ENCODE data around the gene TRAF3IP3. TPM values are rescaled to one million over a fixed set of nuclear protein-coding genes. Genes with fewer than 3 reads are reported as not detected.
A peak's percentile ranks its signal among the peaks of the same experiment; 100 is the strongest.

TRAF3IP3 gene
- total and polyA plus RNA-seq, 2 of the 13 experiments (the other 11 are each of a cell fraction or from before 2014, with no cell fraction given): not detected

GRCh38 chr1:209778102-209778501 lies 22.2 kb downstream of the TRAF3IP3 start:
- CTCF ChIA-PET (ENCODE audit: low intra/inter-chr PET ratio, low total read pairs): no interaction called here
- POLR2A ChIA-PET: no interaction called here
- intact Hi-C loops (cut with micrococcal nuclease; ENCODE audit: unreplicated experiment) (no loop called here), in situ Hi-C loops (cut with HindIII; ENCODE audit: extremely low pct_ligation_motif_present, low pct_unique_long_range_greater_than_20kb) (no loop called here)
- no TSS peak for BruUV-seq (replicated peaks)
- no peaks in the 10 kb centered on the region for H4K20me1 ChIP-seq (ENCODE audit: insufficient read depth, low read length)
- TF ChIP-seq CEBPZ (IDR thresholded peaks at IDR 0.05; ENCODE audit: low read length) (no peak), ESRRA (CRISPR knock-in tag; IDR thresholded peaks at IDR 0.05; ENCODE audit: low read depth) (no peak), TGIF2 (CRISPR knock-in tag; IDR thresholded peaks at IDR 0.05) (no peak)
- no peak overlapping the region for H3K27ac ChIP-seq (ENCODE audit: extremely low read length, insufficient read depth, low read length)
- DNase-seq (ENCODE audit: low spot score) (no peak), FAIRE-seq (no peak), ATAC-seq (no peak)
- H2AFZ ChIP-seq (ENCODE audit: low read length): no peak overlapping the region
- no peaks in the 10 kb centered on the region for H3K79me2 ChIP-seq (ENCODE audit: insufficient read depth, low read length)
- no peak overlapping the region for H3K4me3 ChIP-seq (replicated peaks in 1 of 3; ENCODE audit: insufficient read depth in 1 of 3, low read depth in 2 of 3, low read length in 3 of 3)
- no peaks in the 10 kb centered on the region for H3K27me3 ChIP-seq (ENCODE audit: control insufficient read depth in 1 of 2, insufficient read depth in 2 of 2, low read length in 2 of 2)
- H3K36me3 ChIP-seq (replicated peaks in 1 of 2; ENCODE audit: control insufficient read depth in 1 of 2, insufficient read depth in 2 of 2, low read length in 2 of 2): no peaks in the 10 kb centered on the region
- H3K9ac ChIP-seq (ENCODE audit: insufficient read depth, low read depth, low read length): no peak overlapping the region
- no peaks in the 10 kb centered on the region for H3K4me1 ChIP-seq (ENCODE audit: insufficient read depth, low read length)
- no peaks in the 10 kb centered on the region for H3K9me3 ChIP-seq (ENCODE audit: low read length)
- no peak overlapping the region for H3K4me2 ChIP-seq (ENCODE audit: low read depth, low read length)
- WGBS (ENCODE audit: low lambda C conversion rate): 20% methylated on average over 1 of the region's 1 CpG

- CTCF ChIA-PET (ENCODE audit: low intra/inter-chr PET ratio, low total read pairs): no interaction called here
- TF ChIP-seq PRDM10 (CRISPR knock-in tag; IDR thresholded peaks at IDR 0.05; ENCODE audit: low read depth) (0 out of 2 replicates have a peak, but pooled peaks have one; percentile 30), ZNF546 (CRISPR knock-in tag; conservative IDR thresholded peaks at IDR 0.05) (no peak)
- no peaks in the 10 kb centered on the region for H3K79me2 ChIP-seq (ENCODE audit: insufficient read depth, low read length)
- H3K4me1 ChIP-seq (ENCODE audit: insufficient read depth, low read length): peaks cover 11% of the 10 kb centered on the region
- DNase-seq (ENCODE audit: low spot score) (no peak), FAIRE-seq (no peak), ATAC-seq (no peak)
- no peak overlapping the region for H2AFZ ChIP-seq (ENCODE audit: low read length)
- 28% methylated on average over 3 of the region's 4 CpGs for WGBS (ENCODE audit: low lambda C conversion rate)
- no peak overlapping the region for H3K4me2 ChIP-seq (ENCODE audit: low read depth, low read length)
- H3K36me3 ChIP-seq (replicated peaks in 1 of 2; ENCODE audit: control insufficient read depth in 1 of 2, insufficient read depth in 2 of 2, low read length in 2 of 2): no peaks in the 10 kb centered on the region
- intact Hi-C loops (cut with micrococcal nuclease; ENCODE audit: unreplicated experiment): loop anchor here (2.0 kb wide), 1 partner anchor 29 kb away; no protein-coding TSS in a partner anchor
- in situ Hi-C loops (cut with HindIII; ENCODE audit: extremely low pct_ligation_motif_present, low pct_unique_long_range_greater_than_20kb): no loop called here
- no peaks in the 10 kb centered on the region for H4K20me1 ChIP-seq (ENCODE audit: insufficient read depth, low read length)
- H3K9ac ChIP-seq (ENCODE audit: insufficient read depth, low read depth, low read length): no peak overlapping the region
- H3K27ac ChIP-seq (ENCODE audit: extremely low read length, insufficient read depth, low read length): no peak overlapping the region
- no TSS peak for BruUV-seq (replicated peaks)
- no peaks in the 10 kb centered on the region for H3K27me3 ChIP-seq (ENCODE audit: control insufficient read depth in 1 of 2, insufficient read depth in 2 of 2, low read length in 2 of 2)
- H3K4me3 ChIP-seq (replicated peaks in 1 of 3; ENCODE audit: insufficient read depth in 1 of 3, low read depth in 2 of 3, low read length in 3 of 3): no peak overlapping the region
- no peaks in the 10 kb centered on the region for H3K9me3 ChIP-seq (ENCODE audit: low read length)
- POLR2A ChIA-PET: no interaction called here
Measured at GRCh38 chr1:209780268-209780667, 24.4 kb downstream of the TRAF3IP3 start.

Measured in HepG2 (cell line).